GM19035 (cell line): ENCODE data around the gene PML.

Experiments used
- ATAC-seq: cut with Tn5 transposase; IDR thresholded peaks from one replicate; pipeline ENCODE4 v1.9.1; 2021; ENCODE audit not compliant: unreplicated experiment

Gene PML

DNA sequence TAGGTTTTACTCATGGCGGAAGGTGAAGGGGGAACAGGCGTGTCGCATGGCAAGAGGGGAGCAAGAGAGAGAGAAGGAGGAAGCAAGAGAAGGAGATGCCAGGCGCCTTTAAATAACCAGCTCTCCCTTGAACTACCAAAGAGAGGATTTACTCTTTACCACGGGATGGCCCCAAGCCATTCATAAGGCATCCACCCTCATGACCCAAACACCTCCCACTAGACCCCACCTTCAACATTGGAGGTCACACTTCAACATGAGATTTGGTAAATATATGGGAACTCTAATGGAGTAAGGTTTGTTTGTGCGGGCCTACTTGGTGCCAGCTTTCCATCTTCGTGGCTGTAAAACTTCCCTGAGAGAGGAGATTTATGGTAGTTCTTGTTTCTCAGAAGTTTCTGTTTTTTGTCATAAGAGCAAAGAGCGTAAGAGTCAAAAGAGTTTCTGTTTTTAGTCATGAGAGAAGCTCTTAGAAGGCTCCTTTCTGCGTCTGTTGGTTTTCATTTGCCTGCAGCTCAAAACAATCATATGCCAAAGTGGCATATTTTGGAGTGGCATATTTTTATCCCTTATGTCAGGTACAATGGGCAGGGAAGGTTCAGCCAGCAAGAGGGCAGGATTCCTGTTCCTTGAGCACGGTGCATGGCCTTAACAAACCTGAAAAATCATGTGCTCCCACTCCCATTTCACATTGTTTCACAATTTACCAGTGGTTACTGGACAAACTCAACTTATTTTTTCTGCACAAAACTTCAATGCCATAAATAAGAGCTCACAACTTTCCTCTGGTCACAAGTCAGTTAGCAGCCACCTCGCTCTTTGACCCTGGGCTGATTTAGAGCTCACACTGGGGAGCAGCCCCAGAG lies 12.5 kb downstream of the PML start:
- ATAC-seq, result no peak

GRCh38 chr15:74007820-74008371 lies 13.4 kb downstream of the PML start:
- ATAC-seq, result no peak

GRCh38 chr15:74008901-74009300 lies 14.4 kb downstream of the PML start:
- ATAC-seq, result no peak

DNA sequence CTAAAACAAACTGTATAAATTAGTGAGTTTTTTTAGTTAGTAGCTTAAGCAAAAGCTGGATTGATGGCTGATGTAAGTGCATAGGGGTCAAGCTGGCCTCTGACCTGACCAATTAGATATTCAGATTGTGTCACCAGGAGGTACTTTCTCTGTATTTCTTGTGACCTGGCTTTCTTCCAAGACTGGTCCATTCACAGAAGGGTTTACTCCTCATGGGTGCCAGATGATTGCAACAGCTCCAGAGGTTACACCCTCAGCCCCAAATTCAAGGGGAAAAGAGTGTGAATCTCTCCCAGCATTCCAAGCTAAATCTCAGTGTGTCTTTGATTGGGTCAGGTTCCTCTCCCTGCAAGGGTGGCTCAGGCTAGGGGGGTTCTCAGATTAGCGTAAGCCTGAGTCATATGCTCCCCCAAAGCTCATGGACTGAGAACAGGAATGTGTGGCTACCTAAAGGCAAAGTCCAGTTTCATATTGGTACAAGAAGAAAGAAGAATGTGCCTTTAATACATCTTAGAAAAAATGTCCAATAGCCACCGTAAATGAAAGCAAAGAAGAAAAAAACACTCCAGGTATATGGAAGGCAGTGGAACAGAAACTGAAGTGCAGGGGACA lies 16.5 kb downstream of the PML start:
- ATAC-seq, result no peak

GRCh38 chr15:74011610-74012009 lies 17.1 kb downstream of the PML start:
- no peak for ATAC-seq

DNA sequence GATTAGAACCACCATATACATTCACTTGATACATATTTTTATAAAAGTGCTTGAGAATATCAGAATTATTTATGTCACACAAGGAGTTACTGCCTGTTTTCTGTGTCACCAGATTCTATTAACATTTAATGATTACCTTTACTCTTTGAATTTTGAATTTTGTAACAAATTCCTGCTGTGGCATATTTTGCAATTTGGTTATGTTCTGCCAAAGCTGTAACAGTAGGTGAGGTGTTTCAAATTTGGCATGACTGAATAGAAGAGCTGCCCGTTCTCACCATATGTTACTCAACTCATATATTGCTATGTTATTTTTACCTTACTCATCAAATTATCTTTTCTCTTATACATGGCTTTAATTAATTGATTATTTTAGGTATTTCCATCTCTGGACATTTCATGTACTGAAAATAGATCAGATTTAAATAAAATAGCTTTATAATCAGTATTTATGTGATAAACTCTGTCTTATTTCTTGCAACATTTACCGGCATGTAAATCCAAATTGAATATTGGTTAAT lies 18.9 kb downstream of the PML start:
- ATAC-seq, result no peak

DNA sequence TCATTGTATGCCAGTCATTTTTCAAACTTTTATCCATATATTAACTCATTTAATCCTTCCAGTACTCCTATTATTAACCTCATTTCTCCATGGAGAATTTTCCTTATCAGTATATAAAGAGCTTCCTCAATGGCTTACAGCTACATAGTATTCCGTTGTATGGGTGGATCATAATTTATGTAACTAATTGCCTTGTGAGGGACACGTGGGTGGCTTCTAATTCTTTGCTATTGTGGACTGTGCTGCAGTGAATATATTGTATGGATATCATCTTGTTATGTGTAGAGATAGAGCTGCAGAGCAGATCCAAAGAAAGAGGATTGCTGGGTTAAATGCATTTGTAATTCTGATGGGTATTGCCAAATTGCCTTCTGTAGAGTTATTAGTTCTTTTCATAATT lies 25.2 kb downstream of the PML start:
- no peak for ATAC-seq

GRCh38 chr15:74022706-74023470 lies 28.4 kb downstream of the PML start:
- no peak for ATAC-seq

DNA sequence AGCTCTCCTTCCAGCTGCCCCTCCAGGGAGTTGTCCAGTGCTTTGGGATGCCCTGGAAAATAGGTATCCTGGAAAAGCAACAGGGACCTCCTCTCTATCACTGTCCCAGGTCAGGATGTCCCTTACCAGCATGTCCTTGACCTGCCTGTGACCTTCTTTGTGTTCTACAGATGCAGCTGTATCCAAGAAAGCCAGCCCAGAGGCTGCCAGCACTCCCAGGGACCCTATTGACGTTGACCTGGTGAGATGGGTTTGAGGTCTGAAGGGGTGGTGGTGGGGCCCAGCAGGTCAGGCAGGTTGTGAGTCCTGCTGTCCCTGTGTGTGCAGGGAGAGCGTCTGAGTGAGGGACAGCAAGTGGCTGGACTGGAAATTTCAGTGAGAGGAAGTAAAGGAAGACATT lies 30.2 kb downstream of the PML start:
- no peak for ATAC-seq

DNA sequence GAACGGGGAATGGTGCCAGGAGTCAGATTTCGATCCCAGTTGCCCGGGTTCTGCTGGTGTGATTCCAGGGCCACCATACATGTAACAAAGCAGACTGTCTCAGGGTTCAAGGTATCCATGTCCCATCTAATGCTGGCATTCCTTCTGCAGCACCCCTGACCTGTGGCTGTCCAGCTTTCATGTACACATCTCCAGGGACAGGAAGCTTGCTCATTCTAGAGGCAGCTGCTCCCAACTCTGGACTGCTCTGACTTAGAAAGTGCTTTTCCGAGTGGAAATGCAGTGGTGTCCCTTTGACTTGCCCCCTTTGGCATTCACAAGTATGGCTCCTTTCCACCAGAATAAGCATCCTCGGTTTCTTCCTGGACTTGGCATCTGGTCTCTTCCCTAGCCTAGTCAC lies 30.9 kb downstream of the PML start:
- no peak for ATAC-seq

DNA sequence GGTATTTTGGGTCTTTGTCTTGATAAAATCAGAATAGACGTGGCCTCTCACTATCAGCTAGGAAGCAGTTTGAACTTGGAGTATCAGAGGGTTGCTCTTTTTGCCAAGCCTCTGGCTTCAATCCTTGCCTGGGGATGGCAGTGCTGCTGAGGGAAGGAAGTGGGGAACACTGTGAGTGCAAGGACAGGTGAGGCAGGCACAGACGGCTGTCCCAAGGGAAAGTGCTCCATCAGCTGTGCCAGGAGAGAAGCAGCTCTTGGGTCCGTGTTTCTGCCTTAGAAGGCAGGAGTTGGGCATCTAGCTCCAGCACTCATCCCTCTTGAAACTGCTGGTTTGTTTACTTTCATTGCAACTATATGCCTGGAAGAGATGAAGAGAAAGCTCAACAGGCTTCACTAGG lies 33.2 kb downstream of the PML start:
- no peak for ATAC-seq

DNA sequence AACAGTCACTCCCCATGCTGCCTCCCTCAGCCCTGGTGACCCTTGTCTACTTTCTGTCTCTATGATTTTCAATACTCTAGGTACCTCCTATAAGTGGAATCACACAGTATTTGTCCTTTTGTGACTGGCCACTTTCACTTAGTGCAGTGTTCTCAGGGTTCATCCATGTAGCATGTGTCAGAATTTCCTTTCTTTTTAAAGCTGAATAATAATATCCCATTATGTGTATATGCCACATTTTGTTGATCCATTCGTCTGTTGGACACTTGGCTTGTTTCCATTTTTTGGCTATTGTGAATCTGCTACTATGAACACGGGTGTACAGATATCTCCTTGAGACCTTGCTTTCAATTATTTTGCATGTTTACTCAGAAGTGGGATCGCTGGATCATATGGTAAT lies 34.1 kb downstream of the PML start:
- ATAC-seq, result no peak

GRCh38 chr15:74032046-74032445 lies 37.5 kb downstream of the PML start:
- no peak for ATAC-seq

- ATAC-seq, result no peak
Measured at GRCh38 chr15:74032606-74033561, 38.4 kb downstream of the PML start.

DNA sequence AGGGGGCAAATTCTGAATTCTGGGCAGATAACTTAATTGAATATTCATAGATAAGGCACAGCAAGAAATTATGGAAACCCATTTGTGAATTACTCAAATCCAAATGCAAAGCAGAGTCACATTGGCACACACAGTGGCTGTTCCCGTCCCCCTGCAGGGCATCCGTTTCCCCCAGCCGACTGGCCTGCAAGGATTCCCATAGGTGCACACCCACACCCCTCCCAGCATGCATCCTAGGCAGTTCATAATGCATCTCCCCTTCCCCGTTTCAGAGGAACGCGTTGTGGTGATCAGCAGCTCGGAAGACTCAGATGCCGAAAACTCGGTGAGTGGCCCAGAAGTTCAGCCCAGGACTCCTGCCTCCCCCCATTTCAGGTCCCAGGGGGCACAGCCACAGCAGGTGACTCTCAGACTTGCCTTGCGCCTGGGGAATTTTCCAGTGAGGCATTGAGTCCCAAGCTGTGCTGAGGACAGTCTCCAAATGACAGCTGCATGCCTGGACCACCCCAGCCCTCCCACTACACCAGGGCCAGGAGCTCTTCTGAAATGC lies 39.8 kb downstream of the PML start:
- no peak for ATAC-seq

DNA sequence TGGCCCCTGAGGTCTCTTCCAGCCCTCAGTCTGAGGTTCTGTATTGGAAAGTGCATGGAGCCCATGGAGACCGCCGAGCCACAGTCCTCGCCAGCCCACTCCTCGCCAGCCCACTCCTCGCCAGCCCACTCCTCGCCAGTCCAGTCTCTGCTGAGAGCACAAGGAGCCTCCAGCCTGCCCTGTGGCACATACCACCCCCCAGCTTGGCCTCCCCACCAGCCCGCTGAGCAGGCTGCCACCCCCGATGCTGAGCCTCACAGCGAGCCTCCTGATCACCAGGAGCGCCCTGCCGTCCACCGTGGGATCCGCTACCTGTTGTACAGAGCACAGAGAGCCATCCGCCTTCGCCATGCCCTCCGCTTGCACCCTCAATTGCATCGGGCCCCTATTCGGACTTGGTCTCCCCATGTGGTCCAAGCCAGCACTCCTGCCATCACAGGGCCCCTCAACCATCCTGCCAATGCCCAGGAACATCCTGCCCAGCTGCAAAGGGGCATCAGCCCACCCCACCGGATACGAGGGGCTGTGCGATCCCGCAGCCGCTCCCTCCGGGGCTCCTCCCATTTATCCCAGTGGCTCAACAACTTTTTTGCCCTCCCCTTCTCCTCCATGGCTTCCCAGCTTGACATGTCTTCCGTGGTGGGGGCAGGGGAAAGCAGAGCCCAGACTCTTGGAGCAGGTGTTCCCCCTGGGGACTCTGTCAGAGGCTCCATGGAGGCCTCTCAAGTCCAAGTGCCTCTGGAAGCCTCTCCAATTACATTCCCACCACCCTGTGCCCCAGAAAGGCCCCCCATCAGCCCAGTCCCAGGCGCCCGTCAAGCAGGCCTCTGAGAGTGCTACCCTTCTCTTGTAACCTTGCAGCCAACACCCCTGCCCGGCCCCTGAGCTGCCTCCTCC lies 40.9 kb downstream of the PML start:
- ATAC-seq, result no peak

DNA sequence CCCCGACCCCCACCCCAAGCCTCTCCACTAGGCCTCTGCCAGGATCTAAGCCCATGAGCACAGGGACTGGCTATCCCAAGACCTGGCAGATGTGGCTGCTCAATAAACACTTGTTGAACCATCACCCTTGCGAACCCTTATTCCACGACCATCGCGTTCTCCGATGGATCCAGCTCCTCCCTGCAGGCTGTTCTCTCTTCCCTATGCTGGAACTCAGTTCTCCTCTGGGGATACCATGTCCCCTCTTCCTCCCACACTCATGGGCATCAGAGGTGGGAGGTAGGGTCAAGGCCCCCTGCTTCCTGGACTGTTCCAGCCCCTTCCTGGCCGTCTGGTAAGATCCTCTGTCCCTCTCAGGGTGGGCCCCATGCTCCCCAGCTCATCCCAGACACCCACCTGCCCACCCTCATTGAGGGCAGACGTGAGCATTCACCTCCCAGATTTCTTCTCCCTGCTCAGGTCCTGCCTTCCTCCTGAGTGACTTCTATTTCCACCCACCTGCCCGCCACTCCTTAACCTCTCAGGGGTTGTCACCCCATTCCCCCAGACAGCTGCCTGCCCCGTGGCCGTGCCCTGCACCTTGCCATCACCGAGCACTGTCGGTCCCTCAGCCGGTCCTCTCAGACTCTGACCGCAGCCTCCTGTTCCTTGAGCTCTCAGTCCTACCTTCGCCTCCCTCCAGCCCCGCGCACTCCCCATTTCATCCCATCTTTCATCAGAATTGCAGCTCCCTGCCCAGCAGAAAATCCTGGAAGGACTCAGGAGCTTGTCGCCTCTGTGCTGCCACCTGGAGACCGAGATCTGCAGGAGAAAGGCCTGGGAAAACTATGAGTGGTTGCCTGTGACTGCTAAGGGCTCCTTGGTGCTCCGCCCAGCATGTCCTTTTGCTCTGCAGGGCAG lies 42.0 kb downstream of the PML start:
- ATAC-seq, result no peak
